D341Med (cell line): ENCODE measurements around the gene OR14I1.

ENCODE experiments used
- DNase-seq: peaks from one replicate; pipeline ENCODE4 v3.0.0; 2012; ENCODE audit warnings: low spot score

The OR14I1 gene

GRCh38 chr1:248702714-248703113, at the start of gene OR14I1:
TSS of gene OR14I1 (minus strand) at chr1:248702766.
- no peak for DNase-seq

GRCh38 chr1:248751635-248752034, 49.1 kb upstream of the OR14I1 start:
- DNase-seq = peak; percentile 30

GRCh38 chr1:248751142-248751541, 48.6 kb upstream of the OR14I1 start:
- DNase-seq = peak; percentile 42

GRCh38 chr1:248750496-248750895, 47.9 kb upstream of the OR14I1 start:
- peak; percentile 24 for DNase-seq

DNA sequence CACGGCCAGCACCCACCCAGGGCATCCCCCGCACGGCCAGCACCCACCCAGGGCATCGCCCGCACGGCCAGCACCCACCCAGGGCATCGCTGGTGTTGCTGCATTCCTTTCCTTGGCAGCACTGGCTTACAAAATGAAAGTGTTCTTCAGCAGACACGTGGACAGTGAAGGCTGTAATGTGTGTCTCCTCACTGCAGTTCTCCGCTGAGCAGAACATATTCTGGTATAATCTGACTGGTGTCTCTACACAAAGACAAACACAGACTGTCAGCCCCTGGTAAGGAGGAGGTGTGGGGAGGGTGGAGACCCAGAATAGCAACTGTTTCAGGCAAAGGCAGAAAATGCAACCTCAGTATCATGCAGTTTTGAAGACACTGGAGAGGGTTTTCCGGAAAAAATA, 45.6 kb upstream of the OR14I1 start:
- DNase-seq = no peak

DNA sequence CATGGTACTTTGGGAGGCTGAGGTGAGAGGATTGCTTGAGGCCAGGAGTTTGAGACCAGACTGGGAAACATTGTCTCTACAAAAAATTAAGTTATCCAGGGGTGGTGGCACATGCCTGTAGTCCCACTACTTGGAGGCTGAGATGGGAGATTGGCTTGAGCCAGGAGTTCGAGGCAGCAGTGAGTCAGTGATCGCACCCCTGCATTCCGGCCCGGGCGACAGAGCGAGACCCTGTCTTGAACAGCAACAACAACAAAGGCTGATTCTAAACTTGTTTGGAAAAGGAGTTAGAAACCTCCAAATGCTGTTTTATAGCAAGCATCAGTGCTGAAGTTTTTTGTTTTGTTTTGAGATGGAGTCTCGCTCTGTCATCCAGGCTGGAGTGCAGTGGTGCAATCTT, 38.3 kb upstream of the OR14I1 start:
- DNase-seq = no peak

GRCh38 chr1:248739572-248740205, 37.1 kb upstream of the OR14I1 start:
- DNase-seq = peak; percentile 18

GRCh38 chr1:248737457-248737856, 34.9 kb upstream of the OR14I1 start:
- no peak for DNase-seq

GRCh38 chr1:248736977-248737376, 34.4 kb upstream of the OR14I1 start:
- DNase-seq = no peak

GRCh38 chr1:248733566-248733965, 31.0 kb upstream of the OR14I1 start:
- no peak for DNase-seq

GRCh38 chr1:248730507-248731335, 28.2 kb upstream of the OR14I1 start:
- DNase-seq = no peak

GRCh38 chr1:248714248-248714647, 11.7 kb upstream of the OR14I1 start:
- no peak for DNase-seq

DNA sequence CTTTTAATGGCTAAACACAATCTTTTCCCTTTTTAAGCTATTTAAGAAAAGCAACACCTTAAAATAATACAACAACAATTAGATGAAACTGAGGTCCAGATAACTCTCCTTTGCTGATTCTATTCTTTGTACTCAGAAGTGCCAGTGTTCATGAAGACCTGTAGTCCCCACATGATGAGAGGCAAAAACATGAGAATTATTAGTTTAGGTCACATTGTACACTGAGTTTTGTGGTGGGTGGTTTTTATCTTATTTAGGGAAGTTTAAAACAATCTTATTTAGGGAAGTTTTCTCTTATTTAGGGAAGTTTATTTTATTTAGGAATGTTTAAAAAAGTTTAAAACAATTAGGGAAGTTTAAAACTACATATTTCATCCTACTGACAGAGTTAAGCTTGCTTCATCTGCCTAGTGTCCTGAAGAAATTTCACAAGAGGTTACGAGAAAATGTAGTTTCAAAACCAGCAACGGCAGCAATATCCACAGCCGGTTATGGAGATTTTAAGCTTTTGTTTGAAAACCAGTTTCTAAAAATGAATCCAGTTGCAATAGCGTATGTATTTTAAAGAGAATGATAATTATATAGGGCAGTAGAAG, 7.8 kb upstream of the OR14I1 start:
- no peak for DNase-seq

DNA sequence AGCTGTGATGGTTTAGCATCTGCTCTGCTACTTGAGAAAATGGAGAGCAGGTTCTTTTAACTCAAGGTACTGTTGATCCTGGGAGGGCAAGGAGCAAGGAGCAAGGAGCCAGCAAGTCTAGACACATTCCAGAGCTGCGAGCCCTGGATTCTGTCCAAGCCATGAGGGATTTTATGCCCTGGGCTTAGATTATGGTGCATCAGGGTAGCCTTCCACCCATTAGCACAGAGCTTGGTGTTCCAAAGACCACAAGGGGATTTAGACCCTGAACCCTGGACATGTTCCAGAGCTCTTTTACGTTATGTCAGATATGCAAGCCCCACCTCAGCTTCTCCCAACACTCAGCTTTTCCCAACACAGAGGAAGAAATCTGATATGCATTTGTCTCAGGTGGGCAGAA, 2.0 kb upstream of the OR14I1 start:
- no peak for DNase-seq

- no peak for DNase-seq
These were observed 1.1 kb upstream of the OR14I1 start for GRCh38 chr1:248703674-248704073.

DNA sequence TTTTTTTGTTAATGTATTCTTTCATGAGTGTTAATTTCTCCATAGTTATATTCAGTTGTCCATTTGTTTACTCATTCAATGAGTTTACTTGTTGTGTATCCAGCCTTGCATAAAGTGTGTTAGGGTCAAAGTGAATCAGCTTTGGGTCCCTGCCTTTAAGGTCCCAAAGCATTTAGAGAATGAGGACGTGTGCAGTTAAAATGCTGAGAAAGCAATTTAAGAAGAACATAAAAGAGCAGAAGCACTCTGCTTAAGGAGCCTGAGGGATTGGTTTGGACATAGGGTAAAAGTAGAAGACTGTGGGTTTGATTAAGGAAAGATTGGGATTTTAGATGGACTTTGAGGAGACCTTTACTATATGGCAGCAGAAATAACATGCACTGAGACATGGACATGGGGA, 3.5 kb downstream of the OR14I1 start:
- no peak for DNase-seq

DNA sequence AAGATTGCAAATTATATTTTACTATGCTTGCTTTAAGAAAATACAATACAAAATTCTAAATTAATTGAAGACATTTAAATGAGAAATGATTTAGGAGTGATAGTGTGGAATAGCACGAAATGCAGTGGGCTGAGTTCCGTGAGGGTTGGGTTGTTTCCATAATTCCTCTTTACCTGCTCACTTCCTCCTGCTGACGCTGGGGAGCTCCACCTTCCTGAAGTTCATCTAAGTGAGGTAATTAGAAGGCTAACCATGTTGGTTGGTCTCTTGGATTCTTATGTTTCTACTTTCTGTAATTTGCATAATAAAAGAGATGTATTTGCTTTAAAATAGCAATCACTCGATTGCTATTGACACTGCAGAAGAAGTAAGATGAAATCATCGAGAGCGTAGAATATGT, 4.7 kb downstream of the OR14I1 start:
- no peak for DNase-seq

DNA sequence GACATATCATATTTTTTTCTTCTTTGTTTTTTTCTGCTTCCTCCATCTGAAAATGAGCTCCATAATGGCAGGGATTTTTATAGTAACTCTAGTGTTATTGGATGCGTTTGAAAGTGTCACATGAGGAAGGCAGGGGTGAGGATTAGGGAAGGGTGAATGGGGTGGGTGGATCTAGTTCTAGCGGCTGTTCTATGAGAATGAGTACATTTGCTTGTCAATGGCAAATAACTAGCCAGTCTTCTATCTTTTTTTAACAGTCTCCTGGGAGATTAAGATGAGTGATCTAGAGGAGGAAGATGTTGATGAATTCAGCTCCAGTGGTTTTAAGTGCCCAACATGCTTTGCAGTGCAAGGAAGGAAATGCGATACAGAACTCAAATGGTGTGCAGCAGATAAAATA, 5.8 kb downstream of the OR14I1 start:
- DNase-seq = no peak

- no peak for DNase-seq
These were observed 6.3 kb downstream of the OR14I1 start for GRCh38 chr1:248696261-248696660.

DNA sequence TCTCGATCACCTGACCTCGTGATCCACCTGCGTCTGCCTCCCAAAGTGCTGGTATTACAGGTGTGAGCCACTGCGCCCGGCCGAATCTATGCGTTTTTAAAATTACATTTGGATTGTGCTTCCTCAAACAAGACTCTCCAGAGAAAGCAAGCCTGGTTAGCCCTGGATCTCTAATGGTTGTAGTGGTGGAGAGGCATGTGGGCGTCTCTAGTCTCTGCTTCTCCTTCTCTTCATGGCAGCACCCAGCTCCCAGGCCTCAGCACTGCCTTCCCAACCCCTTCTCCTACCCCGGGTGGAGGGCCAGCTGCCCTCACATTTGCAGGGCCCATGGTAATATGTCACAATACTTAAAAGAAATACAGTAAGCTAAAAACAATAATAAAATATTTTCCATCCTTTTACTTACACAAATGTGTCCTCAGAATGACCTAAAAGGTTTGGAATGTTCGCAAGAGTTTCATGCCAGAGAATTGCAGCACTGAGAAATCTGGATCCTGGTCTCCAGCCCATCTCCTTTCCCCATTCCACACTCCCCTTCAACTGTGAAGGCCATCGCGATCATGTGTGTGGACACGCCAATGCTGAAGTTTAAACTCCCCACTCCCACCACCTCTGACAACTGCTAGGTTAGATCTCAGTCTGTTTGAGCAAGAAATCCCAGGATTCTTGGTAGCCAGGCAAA, 7.0 kb downstream of the OR14I1 start:
- DNase-seq = no peak

GRCh38 chr1:248691567-248692155, 10.9 kb downstream of the OR14I1 start:
- no peak for DNase-seq
